GM15510 (cell line): Measurements from ENCODE around the gene LARGE1.

Experiments used
- POLR2A ChIP-seq: IDR thresholded peaks from 3 replicates; pipeline ENCODE4 v1.6.1; 2011; ENCODE audit warnings: borderline replicate concordance; ENCODE audit not compliant: insufficient read length; ENCODE audit errors: extremely low read depth

The LARGE1 gene

DNA sequence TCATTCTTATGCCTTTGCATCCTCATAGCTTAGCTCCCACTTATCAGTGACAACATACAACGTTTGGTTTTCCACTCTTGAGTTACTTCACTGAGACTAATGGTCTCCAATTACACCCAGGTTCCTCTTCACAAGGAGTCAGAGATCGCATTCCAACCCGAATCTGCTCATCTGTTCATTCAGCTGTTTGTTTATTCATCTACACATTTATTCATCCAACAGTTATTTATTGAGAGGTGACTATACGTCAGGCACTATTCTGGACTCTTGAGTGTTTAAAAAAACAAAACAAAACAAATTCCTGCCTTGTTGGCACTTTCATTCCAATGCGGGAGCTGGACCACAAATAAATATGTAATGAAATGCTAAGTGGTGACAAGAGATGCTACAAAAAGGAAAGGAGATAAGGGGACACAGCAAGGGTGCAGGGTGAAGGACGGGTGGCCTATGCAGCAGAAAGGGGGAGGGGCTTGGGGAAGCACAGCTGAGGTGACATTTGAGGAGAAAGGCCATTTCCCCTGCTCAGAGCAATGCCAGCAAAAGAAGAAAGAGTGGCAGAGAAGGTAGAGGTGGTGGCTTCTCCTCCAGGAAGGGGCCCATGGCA, 468.3 kb downstream of the LARGE1 start:
- no peak for TF ChIP-seq POLR2A

GRCh38 chr22:33450756-33451155, 469.5 kb downstream of the LARGE1 start:
- no peak for TF ChIP-seq POLR2A

- TF ChIP-seq POLR2A, result no peak
Observed at GRCh38 chr22:33447733-33448132, 472.5 kb downstream of the LARGE1 start.

DNA sequence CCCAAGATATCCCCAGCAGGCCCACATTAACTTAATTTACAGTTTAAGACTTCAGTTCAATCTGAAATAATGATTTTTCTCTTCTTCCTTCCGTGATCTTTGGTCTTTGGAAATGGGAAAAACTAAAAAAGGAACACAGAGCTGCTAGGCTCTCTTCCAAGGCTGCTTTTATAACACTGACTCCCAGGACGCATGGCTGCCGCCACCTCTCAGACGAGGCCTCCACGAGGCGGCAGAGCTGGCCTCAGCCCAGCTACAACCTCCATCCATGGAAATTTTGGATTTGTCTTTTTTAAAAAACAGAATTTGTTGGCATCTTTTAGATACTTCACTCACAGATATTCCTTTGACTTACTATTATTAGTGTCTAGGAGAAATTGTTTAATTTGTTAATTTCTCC, 476.6 kb downstream of the LARGE1 start:
- TF ChIP-seq POLR2A, result no peak

- no peak for TF ChIP-seq POLR2A
Observed at GRCh38 chr22:33440756-33441155, 479.5 kb downstream of the LARGE1 start.

DNA sequence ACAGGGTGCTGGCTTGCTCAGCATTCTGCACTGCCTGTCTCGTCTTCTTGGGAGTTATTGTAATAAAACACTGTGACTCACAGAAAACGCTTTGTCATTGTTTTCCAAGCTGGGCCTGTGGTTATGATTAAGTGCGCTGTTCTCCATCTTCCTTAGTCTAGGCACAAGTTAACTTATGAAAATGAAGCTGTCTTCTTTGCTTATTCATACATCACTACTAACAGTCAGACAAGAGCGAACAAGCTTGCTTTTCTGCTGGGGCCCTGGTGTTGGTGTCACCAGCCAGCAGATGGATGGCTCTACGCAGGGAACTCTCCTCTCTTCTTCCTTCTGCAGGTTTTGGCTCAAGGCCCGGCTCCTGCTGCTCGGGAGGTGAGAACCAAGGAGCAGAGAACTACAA, 482.0 kb downstream of the LARGE1 start:
- TF ChIP-seq POLR2A, result no peak

DNA sequence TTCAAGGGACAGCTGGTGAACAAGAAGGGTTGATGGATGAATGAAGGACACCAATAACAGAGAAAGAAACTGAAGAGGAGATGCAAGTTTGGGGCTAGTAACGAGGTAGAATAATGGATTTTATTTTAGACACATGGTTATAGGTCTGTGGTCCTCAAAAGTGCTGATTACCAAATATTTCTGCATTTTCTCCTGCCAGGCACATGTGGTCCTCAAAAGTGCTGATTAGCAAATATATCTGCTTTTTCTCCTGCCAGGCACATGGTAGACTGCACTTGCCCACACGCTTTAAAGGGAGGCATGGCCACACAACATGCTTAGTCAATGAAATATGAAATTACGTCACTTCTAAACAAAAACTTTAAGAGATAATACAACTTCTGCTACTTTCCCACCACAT, 489.0 kb downstream of the LARGE1 start:
- no peak for TF ChIP-seq POLR2A

DNA sequence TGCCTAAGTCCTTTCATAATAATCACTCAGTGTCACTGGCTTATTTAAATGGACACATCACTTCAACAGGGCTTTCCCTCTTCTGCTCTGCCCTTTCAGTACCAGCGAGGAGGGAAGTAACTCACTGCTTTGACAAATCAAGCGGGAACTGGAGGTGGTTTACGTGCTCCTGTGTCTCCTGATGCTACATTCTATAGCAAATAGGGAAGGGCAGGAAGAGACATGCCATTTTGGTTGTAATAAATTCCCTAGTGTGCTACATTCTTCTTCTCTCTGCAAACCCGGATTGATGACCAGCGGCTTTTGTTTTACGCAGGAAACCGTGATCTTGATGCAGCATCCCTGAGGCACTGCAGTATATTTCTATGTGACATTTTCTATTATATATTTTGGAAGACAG, 491.0 kb downstream of the LARGE1 start:
- no peak for TF ChIP-seq POLR2A

GRCh38 chr22:33427461-33427860, 492.8 kb downstream of the LARGE1 start:
- TF ChIP-seq POLR2A, result no peak

DNA sequence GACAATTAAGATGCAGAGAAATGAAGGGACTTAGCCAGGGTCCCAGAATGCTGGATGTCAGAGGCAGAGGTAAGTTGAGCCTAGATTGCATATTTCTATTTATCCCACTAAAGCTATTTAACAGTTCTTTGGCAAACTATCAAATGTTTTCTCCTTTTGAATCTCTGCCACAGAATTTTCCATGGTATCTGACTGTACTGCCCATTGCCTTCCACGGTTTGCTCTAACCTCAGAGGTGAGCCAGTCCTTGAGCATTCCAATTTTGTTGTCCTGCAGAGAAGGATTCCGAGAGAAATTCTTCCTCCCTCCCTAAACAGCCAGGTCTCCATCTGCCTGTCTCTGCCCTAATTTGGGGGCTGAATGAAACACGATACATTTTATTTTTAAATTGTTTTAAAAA, 493.8 kb downstream of the LARGE1 start:
- no peak for TF ChIP-seq POLR2A

DNA sequence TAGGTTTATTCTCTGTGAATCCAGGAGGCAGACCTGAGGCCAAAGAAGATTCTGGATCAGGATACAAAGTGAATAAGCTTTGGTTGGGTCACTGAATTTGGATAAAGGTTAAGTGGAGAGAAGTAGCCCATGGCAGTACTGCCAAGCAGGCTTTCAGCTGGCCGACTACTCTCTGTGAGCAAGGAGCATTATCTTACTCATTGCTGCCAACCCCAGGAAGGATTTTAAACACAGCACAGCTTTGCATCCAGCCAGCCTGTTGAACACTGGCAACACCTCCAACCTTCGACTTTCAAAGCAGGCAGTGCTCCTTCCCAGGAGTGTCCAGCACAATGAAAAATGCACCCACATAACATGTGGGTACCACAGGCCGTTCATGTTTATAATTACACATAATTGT, 498.4 kb downstream of the LARGE1 start:
- no peak for TF ChIP-seq POLR2A

- no peak for TF ChIP-seq POLR2A
Observed at GRCh38 chr22:33418484-33418883, 501.8 kb downstream of the LARGE1 start.

GRCh38 chr22:33415401-33415800, 504.9 kb downstream of the LARGE1 start:
- TF ChIP-seq POLR2A, result no peak

GRCh38 chr22:33409079-33409478, 511.2 kb downstream of the LARGE1 start:
- TF ChIP-seq POLR2A, result no peak

GRCh38 chr22:33405194-33405593, 515.1 kb downstream of the LARGE1 start:
- TF ChIP-seq POLR2A, result no peak

DNA sequence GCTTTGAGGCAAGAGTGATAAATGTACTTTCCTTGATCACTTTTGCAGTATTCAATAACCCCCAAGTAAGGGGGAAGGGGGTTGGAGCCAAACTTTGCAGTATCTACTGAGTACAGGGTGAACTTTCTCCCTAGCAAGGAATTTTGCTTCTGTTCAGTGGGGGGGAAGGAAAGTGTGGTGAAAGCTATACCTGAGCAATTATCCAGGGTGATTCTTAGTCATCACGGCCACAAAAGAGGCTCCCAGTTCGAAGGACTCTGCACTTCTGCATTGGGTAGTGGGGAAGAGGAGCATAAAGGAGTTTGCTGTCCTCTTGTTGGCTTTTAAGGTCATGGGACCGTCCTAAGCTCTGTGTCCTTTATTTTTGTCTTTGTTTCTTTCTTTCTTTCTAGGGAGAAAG, 515.6 kb downstream of the LARGE1 start:
- TF ChIP-seq POLR2A, result no peak

GRCh38 chr22:33402325-33402724, 518.0 kb downstream of the LARGE1 start:
- TF ChIP-seq POLR2A, result no peak
